GM15510 (cell line): ENCODE results near the gene GPR42.

Experiments used
- POLR2A ChIP-seq: IDR thresholded peaks from 3 replicates; pipeline ENCODE4 v1.6.1; 2011; ENCODE audit warnings: borderline replicate concordance; ENCODE audit not compliant: insufficient read length; ENCODE audit errors: extremely low read depth

The GPR42 gene

GRCh38 chr19:35370722-35371121, at the start of gene GPR42:
Gene GPR42, plus strand, starts transcription at chr19:35371068. Its CDS starts 292 bp downstream, at chr19:35371360.
- TF ChIP-seq POLR2A, result no peak

- TF ChIP-seq POLR2A, result no peak
Observed at GRCh38 chr19:35321291-35321690, 49.6 kb upstream of the GPR42 start.

GRCh38 chr19:35322014-35322413, 48.9 kb upstream of the GPR42 start:
- no peak for TF ChIP-seq POLR2A

- no peak for TF ChIP-seq POLR2A
Observed at GRCh38 chr19:35327642-35328041, 43.2 kb upstream of the GPR42 start.

- TF ChIP-seq POLR2A, result peak; percentile 74
Observed at GRCh38 chr19:35328851-35329285, 42.0 kb upstream of the GPR42 start, which contains the start of gene CD22. Gene CD22, plus strand, starts transcription at chr19:35329187. Its CDS starts 2,854 bp downstream, at chr19:35332041.

GRCh38 chr19:35329323-35329722, 41.5 kb upstream of the GPR42 start:
- TF ChIP-seq POLR2A, result peak; percentile 4

- TF ChIP-seq POLR2A, result no peak
Observed at GRCh38 chr19:35330475-35330874, 40.4 kb upstream of the GPR42 start.

GRCh38 chr19:35331551-35332214, 39.2 kb upstream of the GPR42 start:
- TF ChIP-seq POLR2A, result peak; percentile 9

- TF ChIP-seq POLR2A, result peak; percentile 55
Observed at GRCh38 chr19:35332817-35333216, 38.1 kb upstream of the GPR42 start.

GRCh38 chr19:35334144-35334753, 36.6 kb upstream of the GPR42 start:
- TF ChIP-seq POLR2A, result no peak

- TF ChIP-seq POLR2A, result no peak
Observed at GRCh38 chr19:35336166-35336955, 34.5 kb upstream of the GPR42 start.

GRCh38 chr19:35337097-35337983, 33.5 kb upstream of the GPR42 start:
- TF ChIP-seq POLR2A, result no peak

GRCh38 chr19:35337984-35338296, 32.9 kb upstream of the GPR42 start:
- peak; percentile 27 for TF ChIP-seq POLR2A

GRCh38 chr19:35340431-35340830, 30.4 kb upstream of the GPR42 start:
- TF ChIP-seq POLR2A, result no peak
